Mesothelial cell of epicardium (in vitro differentiated cells): ENCODE measurements around the gene SH3RF3. TPM values are rescaled to one million over a fixed set of nuclear protein-coding genes. Genes with fewer than 3 reads are reported as not detected.

ENCODE experiments used
- DNase-seq, 2 experiments: peaks; one replicate each; pipeline ENCODE4 v3.0.0; 2021; ENCODE audit warnings: low spot score in 2 of 2; ENCODE audit not compliant: unreplicated experiment in 2 of 2
- H3K27ac Mint-ChIP-seq: 2 replicates; pipeline ENCODE4 v1.8.0; 2021; ENCODE audit warnings: mixed read lengths
- H3K27me3 Mint-ChIP-seq: 2 replicates; pipeline ENCODE4 v1.8.0; 2021; ENCODE audit warnings: low read depth, mixed read lengths
- H3K36me3 Mint-ChIP-seq: 2 replicates; pipeline ENCODE4 v1.8.0; 2021; ENCODE audit warnings: mixed read lengths
- H3K4me1 Mint-ChIP-seq: 2 replicates; pipeline ENCODE4 v1.8.0; 2021; ENCODE audit warnings: mixed read lengths
- H3K4me3 Mint-ChIP-seq: 2 replicates; pipeline ENCODE4 v1.8.0; 2021; ENCODE audit warnings: mild to moderate bottlenecking, moderate library complexity, mixed read lengths
- H3K9me3 Mint-ChIP-seq: 2 replicates; pipeline ENCODE4 v1.8.0; 2021; ENCODE audit warnings: mixed read lengths
- total RNA-seq: library from RNA; stranded (reverse); gene quantifications from 3 replicates; pipeline ENCODE4 v1.2.1, GENCODE V29; 2021
- TF ChIP-seq, protein P1 (sequence below): fragments of 200-600 bp; sonication (generic); IDR thresholded peaks from one replicate; pipeline ENCODE4 v1.5.0; 2021; ENCODE audit warnings: antibody characterized with exemption; ENCODE audit not compliant: unreplicated experiment

The SH3RF3 gene
- total RNA-seq, 1 donor from 2014 or later: 2.7 TPM

DNA sequence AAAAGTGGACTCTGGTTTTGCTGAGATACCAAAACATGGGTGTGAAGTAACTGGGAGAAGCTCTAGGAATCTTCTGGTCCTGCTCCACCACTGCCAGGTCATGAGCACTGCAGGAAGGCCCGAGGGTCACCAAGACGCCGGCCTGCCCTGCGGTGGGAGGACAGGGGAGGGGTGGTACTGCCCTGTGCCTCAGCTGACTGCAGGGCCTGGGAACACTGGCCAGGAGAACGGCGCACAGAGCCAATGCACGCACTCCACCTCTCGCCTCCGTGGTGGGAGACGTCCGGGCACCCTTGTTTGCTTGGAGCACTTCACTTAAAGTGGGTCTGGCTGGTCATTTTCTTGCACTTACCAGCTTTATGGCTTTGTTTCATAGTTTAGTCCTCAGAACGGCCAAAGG, 153.4 kb downstream of the SH3RF3 start:
- Mint-ChIP-seq H3K9me3 (no peaks in the 10 kb centered on the region), H3K36me3 (no peaks in the 10 kb centered on the region), H3K27ac (no peak overlapping the region), H3K4me1 (peaks cover 8% of the 10 kb centered on the region), H3K27me3 (peaks cover 18% of the 10 kb centered on the region), H3K4me3 (no peak overlapping the region)
- DNase-seq: no peak
- TF ChIP-seq, protein P1, sequence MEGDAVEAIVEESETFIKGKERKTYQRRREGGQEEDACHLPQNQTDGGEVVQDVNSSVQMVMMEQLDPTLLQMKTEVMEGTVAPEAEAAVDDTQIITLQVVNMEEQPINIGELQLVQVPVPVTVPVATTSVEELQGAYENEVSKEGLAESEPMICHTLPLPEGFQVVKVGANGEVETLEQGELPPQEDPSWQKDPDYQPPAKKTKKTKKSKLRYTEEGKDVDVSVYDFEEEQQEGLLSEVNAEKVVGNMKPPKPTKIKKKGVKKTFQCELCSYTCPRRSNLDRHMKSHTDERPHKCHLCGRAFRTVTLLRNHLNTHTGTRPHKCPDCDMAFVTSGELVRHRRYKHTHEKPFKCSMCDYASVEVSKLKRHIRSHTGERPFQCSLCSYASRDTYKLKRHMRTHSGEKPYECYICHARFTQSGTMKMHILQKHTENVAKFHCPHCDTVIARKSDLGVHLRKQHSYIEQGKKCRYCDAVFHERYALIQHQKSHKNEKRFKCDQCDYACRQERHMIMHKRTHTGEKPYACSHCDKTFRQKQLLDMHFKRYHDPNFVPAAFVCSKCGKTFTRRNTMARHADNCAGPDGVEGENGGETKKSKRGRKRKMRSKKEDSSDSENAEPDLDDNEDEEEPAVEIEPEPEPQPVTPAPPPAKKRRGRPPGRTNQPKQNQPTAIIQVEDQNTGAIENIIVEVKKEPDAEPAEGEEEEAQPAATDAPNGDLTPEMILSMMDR: no peak

DNA sequence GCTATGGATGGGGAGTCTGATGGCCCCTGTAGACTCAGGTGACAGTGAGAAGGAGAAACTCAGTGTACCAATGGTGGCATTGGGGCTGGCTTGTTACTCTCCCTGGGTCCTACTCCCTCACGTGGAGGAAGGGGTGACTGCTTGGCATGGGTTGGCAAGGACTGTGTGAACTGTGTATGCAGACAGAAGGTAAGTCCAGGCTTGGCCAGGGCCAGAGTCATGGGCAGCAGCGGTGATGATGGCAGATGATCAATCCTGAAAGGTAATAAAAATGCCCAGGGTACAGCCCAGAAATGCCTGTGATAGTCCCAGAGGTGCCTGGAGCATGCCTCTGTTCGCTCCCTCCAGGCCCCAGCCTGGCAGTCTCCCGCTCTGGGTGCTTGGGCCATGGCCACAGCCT, 153.9 kb downstream of the SH3RF3 start:
- Mint-ChIP-seq H3K27me3 (peaks cover 18% of the 10 kb centered on the region), H3K9me3 (no peaks in the 10 kb centered on the region), H3K27ac (no peak overlapping the region), H3K36me3 (no peaks in the 10 kb centered on the region), H3K4me3 (no peak overlapping the region), H3K4me1 (peaks cover 8% of the 10 kb centered on the region)
- TF ChIP-seq, protein P1: no peak
- DNase-seq: no peak

- Mint-ChIP-seq H3K27ac (no peak overlapping the region), H3K4me1 (peaks cover 3% of the 10 kb centered on the region), H3K4me3 (no peak overlapping the region), H3K9me3 (no peaks in the 10 kb centered on the region), H3K27me3 (peaks cover 24% of the 10 kb centered on the region), H3K36me3 (no peaks in the 10 kb centered on the region)
- DNase-seq: no peak
- TF ChIP-seq, protein P1: no peak
These were observed 155.8 kb downstream of the SH3RF3 start for GRCh38 chr2:109284826-109285225.

GRCh38 chr2:109285244-109285651, 156.2 kb downstream of the SH3RF3 start:
- H3K9me3 Mint-ChIP-seq: no peaks in the 10 kb centered on the region
- H3K27ac Mint-ChIP-seq: no peak overlapping the region
- H3K27me3 Mint-ChIP-seq: peaks cover 29% of the 10 kb centered on the region
- DNase-seq: no peak
- peaks cover 3% of the 10 kb centered on the region for H3K4me1 Mint-ChIP-seq
- no peak overlapping the region for H3K4me3 Mint-ChIP-seq
- no peaks in the 10 kb centered on the region for H3K36me3 Mint-ChIP-seq
- TF ChIP-seq, protein P1: no peak

DNA sequence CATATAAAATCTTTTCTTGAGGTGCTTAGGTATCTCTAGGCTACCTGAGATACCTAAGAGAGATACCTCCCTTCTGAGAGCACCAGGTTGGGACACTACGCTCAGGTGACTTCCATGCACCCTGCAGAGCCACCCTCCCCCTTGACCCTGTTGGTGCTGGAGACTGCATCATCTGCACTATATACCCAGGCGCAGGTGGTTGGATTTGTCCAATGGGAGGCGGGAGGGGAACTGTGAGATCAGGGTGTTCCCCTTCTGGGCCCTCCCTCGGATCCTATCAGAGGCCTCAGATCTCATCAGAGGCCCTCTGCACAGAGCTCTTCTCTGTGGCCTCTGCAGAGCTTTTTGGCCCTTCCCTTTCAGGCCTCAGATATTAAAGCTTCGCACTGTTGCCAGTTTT, 158.4 kb downstream of the SH3RF3 start:
- Mint-ChIP-seq H3K27me3 (peaks cover 32% of the 10 kb centered on the region), H3K27ac (no peak overlapping the region), H3K9me3 (no peaks in the 10 kb centered on the region), H3K36me3 (no peaks in the 10 kb centered on the region), H3K4me1 (peaks cover 3% of the 10 kb centered on the region), H3K4me3 (no peak overlapping the region)
- no peak for DNase-seq
- TF ChIP-seq, protein P1: no peak

DNA sequence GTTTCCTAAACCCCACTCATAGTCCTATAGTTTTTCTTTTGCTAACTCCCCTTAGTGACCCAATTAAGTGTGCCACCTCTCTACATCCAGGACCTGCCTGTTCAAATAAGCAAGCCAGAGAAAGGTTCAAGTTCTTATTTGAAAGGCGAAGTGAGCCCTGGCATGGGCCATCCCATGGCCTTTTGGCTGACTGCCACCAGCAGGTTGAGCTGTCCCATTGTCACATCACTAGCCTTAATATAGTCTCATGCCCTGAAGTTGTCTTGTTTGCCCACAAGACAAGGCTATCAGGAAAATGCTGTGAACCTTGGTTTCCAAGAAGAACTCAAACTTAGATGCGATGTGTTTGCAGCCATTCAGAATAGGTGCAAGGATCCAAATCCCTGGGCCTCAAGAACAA, 158.8 kb downstream of the SH3RF3 start:
- TF ChIP-seq, protein P1: no peak
- Mint-ChIP-seq H3K27me3 (peaks cover 32% of the 10 kb centered on the region), H3K4me3 (no peak overlapping the region), H3K9me3 (no peaks in the 10 kb centered on the region), H3K27ac (no peak overlapping the region), H3K4me1 (peaks cover 3% of the 10 kb centered on the region), H3K36me3 (no peaks in the 10 kb centered on the region)
- DNase-seq: no peak
